ENCODE data around the gene LOXL1.
"Not testable (repeated sequence)": the region's sequence is repeated elsewhere in the genome, so short reads cannot be mapped to it uniquely, and the experiment has no call there.

Gene LOXL1

DNA sequence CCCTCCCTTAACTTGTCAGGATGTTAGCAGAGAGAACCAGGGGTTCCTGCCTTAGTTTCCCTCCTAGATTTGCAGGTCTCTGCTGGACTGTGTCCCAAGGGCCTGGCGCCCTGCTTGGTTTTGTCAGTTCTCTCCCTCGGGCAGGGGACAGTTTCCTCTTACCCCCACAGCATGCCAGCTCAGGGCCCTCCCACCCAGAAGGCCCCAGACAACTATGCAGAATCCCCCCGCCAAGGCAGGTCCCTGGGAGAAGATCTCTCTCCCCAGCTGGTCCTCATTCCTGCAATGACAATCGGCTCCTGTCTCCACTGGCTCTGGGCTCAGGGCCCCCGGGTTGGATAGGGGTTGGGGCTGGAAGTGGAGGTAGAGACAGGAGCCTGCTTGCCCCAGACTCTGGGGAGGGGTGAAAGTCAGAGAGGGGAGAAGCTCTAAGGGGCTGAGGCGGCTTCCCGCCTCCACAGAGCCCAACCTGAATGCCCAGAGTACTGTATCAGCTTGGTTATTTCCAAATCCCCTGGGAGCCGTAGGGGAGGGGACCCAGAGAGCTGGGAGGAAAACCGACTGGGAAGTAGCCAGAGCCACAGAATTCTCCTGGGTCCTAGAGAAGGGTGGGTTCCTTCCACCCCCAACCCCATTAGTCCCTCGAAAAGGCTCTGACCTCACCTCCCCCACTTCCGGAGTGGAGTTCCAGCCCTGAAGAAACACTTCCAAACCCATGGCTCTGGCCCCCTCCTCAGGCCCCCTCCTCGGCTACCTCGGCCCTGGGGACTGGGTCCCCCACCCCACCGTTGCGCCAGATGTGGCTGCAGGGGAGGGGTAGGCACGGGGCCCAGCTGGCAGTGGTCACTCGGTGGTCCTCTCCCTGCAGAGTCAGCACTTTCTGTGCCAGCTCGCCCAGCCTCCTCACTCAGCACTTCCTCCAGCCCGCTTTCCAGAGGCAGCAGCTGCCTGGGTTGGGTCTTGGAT, 3.8 kb upstream of the LOXL1 start:
- DNase-seq (ENCODE audit: low spot score) = peak; percentile 83

GRCh38 chr15:73923156-73923487, 3.1 kb upstream of the LOXL1 start:
- no peak for DNase-seq (ENCODE audit: low spot score)

- no peak for DNase-seq (ENCODE audit: low spot score)
Observed at GRCh38 chr15:73923488-73924164, 2.6 kb upstream of the LOXL1 start.

GRCh38 chr15:73924171-73924921, 1.9 kb upstream of the LOXL1 start:
- DNase-seq (ENCODE audit: low spot score) = peak; percentile 35

DNA sequence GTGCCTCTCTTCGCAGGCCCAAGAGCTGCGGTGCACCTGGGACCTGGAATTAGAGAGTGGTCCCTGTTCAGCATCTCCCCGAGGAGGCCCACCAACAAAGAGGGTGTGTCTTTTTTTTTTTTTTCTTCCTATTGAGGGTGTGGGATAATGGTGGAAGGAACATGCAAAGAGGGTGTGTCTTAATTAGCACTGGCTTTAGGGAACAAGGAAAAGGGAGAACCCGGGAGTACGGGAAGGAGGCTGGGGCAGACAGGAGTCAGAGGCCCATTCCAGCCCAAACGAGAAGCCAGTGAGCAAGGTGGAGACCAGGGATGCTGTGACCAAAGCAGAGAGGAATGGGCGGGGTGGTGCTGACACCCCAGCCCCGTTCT, 429 bp upstream of the LOXL1 start:
- no peak for DNase-seq (ENCODE audit: low spot score)

- DNase-seq (ENCODE audit: low spot score) = peak; percentile 84
Observed at GRCh38 chr15:73927003-73927475, 777 bp downstream of the LOXL1 start.

DNA sequence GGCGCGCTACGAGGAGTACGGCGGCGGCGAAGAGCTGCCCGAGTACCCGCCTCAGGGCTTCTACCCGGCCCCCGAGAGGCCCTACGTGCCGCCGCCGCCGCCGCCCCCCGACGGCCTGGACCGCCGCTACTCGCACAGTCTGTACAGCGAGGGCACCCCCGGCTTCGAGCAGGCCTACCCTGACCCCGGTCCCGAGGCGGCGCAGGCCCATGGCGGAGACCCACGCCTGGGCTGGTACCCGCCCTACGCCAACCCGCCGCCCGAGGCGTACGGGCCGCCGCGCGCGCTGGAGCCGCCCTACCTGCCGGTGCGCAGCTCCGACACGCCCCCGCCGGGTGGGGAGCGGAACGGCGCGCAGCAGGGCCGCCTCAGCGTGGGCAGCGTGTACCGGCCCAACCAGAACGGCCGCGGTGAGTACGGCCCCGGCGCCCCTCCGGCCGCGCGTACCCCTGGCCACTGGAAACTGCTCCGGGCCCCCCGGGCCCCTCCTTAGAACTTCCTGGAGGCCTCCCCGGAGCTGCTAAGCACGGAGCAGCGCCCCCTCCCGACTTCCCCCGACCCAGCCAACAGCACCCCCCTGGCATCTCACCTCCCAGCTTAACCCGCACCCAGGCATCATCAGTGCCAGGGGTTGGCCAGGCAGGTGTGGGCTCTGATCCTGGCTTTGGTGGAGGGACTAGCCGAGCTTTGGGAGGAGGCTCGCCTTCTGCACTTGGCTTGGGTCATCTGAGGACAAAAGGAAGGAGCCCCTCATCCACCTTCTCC, 1.4 kb downstream of the LOXL1 start:
- DNase-seq (ENCODE audit: low spot score) = peak; percentile 88

DNA sequence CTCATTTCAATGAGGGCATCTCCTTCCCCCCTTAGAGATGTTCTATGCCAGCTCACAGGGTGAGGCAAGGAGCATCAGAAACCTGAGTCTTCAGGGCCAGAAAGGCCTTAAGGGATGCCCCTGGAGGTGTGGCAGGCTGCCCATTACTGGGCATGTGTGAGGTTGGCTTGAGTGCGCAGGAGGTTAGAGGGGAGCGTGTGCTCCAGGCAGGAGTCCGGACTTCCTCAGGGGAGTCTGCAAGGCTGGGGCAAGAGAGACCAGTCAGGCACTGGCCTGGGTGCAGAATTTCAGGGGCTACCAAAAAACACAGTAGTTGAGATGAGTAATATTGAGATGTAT, 1.9 kb downstream of the LOXL1 start:
- DNase-seq (ENCODE audit: low spot score) = no peak

GRCh38 chr15:73928971-73929627, 2.8 kb downstream of the LOXL1 start:
- DNase-seq (ENCODE audit: low spot score) = no peak

GRCh38 chr15:73930371-73930770, 4.1 kb downstream of the LOXL1 start:
- DNase-seq (ENCODE audit: low spot score) = no peak

GRCh38 chr15:73930790-73931281, 4.6 kb downstream of the LOXL1 start:
- DNase-seq (ENCODE audit: low spot score) = no peak

GRCh38 chr15:73931441-73931840, 5.2 kb downstream of the LOXL1 start:
- no peak for DNase-seq (ENCODE audit: low spot score)

- DNase-seq (ENCODE audit: low spot score) = no peak
Observed at GRCh38 chr15:73932381-73933191, 6.3 kb downstream of the LOXL1 start.

DNA sequence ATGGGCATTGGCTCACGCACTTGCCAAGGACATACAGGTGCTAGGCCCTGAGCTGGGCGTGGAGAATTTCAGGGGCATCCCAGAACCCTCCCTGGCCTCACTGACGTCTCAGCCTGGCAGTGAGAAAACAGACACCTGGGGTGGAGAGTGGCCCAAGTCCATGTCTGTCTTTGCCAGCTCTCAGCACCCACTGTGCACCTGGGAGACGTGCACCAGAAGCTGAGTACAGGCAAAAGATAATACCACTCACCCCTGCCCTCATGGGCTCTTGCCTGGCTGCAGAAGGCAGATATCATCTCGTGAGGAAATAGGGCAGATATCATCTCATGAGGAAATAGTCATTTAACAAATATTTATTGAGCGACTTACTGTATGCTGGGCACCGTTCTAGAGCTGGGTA, 8.0 kb downstream of the LOXL1 start:
- DNase-seq (ENCODE audit: low spot score) = no peak

DNA sequence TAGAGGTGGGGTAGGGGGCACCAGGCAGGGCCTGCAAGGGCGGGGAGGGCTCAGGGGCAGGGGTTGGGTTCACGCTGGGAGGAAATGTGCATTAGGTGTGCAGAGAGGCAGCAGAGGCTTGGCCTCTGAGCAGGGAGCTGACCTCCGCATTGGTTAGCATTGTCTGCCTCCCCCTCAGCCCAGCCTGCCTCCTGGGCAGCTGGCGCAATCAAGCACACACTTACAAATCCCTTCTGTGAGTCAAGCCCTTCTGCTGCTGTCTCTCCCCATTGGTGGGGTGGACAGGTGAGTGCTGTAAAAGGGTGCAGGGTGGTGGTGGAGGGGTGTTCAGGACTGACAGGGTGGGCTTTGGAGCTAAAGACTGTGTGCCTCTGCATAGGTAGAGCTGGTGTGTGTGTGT, 9.3 kb downstream of the LOXL1 start:
- peak; percentile 49 for DNase-seq (ENCODE audit: low spot score)

- DNase-seq (ENCODE audit: low spot score) = peak; percentile 60
Observed at GRCh38 chr15:73936181-73936580, 9.9 kb downstream of the LOXL1 start.

DNA sequence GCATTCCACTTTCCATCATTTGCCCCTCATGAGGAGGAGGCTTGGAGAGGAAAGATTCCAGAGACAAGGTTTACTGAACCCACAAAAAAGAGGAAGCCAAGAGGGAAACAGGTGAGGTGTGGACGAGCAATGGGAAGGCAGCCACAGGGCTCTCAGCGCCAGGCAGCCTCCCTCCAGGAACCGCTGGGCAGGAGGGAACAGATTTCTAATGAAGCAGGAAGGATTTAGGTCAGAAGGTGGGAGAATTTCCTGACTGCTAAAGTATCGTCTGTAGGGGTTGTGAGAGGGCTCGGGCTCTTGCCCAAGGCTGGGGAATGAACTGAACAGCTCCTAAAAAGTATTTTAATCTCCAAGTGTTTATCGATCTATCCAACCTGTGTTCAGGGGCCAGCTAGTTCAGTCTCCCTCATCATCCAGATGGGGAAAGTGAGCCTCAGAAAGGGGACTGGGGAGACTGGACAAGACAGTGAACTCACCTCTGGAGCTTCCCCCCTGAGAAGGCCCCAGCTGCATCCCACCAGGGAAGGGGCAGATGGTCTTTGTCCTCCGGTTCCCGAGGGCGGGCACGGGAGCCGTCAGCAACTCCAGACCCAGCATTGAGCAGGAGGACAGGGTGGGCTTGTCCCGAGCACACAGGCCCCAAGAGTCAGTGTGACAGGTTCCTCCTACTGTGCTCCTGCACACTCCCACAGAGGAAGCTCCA, 10.5 kb downstream of the LOXL1 start:
- DNase-seq (ENCODE audit: low spot score) = no peak

- DNase-seq (ENCODE audit: low spot score) = no peak
Observed at GRCh38 chr15:73937296-73937695, 11.0 kb downstream of the LOXL1 start.

DNA sequence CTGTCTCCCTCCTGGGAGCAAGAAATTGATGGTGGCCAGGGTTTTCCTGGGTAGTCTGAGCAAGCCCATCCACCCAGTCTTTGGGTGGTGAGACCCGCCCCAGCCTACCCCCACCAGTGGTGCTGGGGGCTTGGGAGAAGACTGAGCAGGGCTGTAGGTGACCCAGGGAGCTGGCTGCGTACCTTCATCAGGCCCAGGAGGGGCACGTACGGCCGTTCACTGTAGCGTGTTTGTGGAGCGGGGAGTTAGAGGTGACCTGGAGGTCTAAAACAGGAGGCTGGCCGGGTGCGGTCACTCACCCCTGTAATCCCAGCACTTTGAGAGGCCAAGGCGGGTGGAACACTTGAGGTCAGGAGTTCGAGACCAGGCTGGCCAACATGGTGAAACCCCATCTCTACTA, 11.5 kb downstream of the LOXL1 start:
- no peak for DNase-seq (ENCODE audit: low spot score)

- DNase-seq (ENCODE audit: low spot score) = not testable (repeated sequence)
Observed at GRCh38 chr15:73938516-73938915, 12.3 kb downstream of the LOXL1 start.
